Kidney epithelial cell (primary cell): ENCODE data around the gene CCDC7. TPM values are rescaled to one million over a fixed set of nuclear protein-coding genes. Genes with fewer than 3 reads are reported as not detected.

ENCODE experiments used
- DNase-seq: peaks from one replicate; pipeline ENCODE4 v3.0.0-alpha.2; 2010; ENCODE audit warnings: low read depth
- H3K27me3 ChIP-seq: 2 replicates; pipeline ENCODE4 v1.6.0; 2011; ENCODE audit warnings: low read length; ENCODE audit not compliant: control insufficient read depth, insufficient read depth
- H3K36me3 ChIP-seq: 2 replicates; pipeline ENCODE4 v1.5.1; 2011; ENCODE audit warnings: low read length; ENCODE audit not compliant: control insufficient read depth, insufficient read depth
- H3K4me3 ChIP-seq: 2 replicates; pipeline ENCODE4 v1.5.1; 2011; ENCODE audit warnings: low read depth, mild to moderate bottlenecking, control low read depth, low read length
- total RNA-seq: library from RNA; depleted of rRNA; stranded (reverse); fragments of >200 nt; gene quantifications from 2 replicates; pipeline ENCODE4 v1.2.3, GENCODE V29; 2015
- TF ChIP-seq, protein P1 (sequence below): IDR thresholded peaks from 2 replicates; pipeline ENCODE4 v1.5.1; 2011; ENCODE audit warnings: mild to moderate bottlenecking, moderate library complexity, low read length, control low read depth, inconsistent platforms; ENCODE audit not compliant: insufficient read depth, poor library complexity, severe bottlenecking

Gene CCDC7
- total RNA-seq, 1 donor from 2014 or later, result 2.7 TPM

DNA sequence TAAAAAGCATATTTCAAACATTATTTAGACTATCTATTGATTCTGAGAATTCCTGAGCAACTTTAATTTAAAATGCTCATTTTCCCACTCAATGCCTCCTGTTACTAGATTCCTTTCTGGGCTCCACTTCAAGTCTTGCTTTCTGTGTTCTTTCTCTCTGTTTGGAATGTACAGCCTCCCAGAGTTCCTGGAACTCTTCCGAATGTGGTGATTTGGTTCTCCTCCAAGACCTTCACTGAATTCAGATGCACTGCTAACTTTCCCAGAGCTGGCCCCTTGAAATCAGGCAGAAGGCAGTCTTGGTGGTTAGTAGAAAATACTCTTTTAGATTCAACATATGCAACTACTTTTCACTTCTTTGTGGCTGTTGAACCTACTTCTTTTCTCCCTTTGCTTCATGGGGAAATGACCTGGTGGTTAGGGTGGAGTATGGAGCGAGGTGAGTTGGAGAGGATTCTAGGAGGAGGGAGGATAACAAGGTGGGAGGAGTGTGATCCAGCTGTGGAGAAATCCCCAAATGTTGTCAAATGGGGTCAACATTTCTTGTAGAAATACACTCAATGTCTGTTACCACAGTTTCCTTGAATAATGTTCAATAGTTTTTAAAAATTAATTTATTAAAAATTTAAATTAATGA lies 27.9 kb upstream of the CCDC7 start:
- no peaks in the 10 kb centered on the region for H3K27me3 ChIP-seq
- no peak overlapping the region for H3K4me3 ChIP-seq
- no peaks in the 10 kb centered on the region for H3K36me3 ChIP-seq
- no peak for DNase-seq
- TF ChIP-seq, protein P1, sequence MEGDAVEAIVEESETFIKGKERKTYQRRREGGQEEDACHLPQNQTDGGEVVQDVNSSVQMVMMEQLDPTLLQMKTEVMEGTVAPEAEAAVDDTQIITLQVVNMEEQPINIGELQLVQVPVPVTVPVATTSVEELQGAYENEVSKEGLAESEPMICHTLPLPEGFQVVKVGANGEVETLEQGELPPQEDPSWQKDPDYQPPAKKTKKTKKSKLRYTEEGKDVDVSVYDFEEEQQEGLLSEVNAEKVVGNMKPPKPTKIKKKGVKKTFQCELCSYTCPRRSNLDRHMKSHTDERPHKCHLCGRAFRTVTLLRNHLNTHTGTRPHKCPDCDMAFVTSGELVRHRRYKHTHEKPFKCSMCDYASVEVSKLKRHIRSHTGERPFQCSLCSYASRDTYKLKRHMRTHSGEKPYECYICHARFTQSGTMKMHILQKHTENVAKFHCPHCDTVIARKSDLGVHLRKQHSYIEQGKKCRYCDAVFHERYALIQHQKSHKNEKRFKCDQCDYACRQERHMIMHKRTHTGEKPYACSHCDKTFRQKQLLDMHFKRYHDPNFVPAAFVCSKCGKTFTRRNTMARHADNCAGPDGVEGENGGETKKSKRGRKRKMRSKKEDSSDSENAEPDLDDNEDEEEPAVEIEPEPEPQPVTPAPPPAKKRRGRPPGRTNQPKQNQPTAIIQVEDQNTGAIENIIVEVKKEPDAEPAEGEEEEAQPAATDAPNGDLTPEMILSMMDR, result no peak

DNA sequence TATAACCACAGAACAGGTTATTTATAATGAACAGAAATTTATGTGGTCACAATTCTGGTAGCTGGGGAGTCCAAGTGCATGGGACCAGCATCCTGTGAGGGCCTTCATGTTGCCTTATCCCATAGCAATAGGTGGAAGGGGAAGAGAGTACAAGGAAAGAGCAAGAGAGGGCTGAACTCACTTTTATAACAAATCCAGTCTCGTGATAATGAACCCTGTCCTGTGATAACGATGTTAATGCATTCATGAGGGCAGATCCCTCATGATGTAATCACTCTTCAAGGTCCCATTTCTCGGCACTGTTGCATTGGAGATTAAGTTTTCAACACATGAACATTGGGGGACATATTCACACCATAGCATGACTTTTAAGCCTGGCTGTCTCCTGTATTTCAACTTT lies 27.4 kb upstream of the CCDC7 start:
- Histone ChIP-seq H3K4me3 (no peak overlapping the region), H3K36me3 (no peaks in the 10 kb centered on the region), H3K27me3 (no peaks in the 10 kb centered on the region)
- TF ChIP-seq, protein P1, result no peak
- DNase-seq, result no peak

DNA sequence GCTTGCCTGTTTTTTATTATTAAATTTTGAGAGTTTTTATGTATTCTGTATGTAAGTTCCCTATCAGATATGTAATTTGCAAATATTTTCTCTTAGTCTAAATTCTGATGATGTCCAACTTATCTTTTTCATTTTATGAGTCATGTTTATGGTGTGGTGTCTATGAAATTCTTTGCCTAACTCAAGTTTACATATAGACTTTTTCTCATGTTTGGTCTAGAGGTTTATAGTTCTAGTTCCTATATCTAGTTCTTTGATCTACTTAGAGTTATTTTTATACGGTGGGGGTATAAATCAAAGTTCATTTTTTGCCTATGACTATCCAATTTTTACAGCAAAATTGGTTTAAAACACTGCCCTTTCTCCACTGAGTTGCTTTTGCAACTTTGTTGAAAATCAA lies 26.3 kb upstream of the CCDC7 start:
- Histone ChIP-seq H3K27me3 (no peaks in the 10 kb centered on the region), H3K4me3 (no peak overlapping the region), H3K36me3 (no peaks in the 10 kb centered on the region)
- TF ChIP-seq, protein P1, result no peak
- no peak for DNase-seq

DNA sequence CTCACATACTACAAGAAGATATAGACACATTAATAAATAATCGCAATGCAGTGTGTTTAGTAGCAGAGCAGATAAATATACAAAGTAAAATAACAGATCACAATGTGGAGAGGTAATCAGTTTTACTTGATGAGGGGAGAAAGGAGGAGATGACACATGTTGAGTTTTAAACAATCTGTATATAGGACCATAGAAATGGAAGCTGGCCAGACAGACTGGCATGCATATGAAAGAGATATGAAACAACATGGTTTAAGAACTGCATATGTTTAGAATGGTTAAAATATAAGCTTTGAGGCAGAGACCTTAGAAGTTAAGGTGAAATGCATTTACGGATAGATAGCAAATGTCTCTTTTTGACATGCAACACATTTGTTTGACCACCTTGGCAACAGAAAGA lies 19.8 kb upstream of the CCDC7 start:
- no peak for DNase-seq
- H3K27me3 ChIP-seq, result no peaks in the 10 kb centered on the region
- TF ChIP-seq, protein P1, result no peak
- H3K36me3 ChIP-seq, result no peaks in the 10 kb centered on the region
- H3K4me3 ChIP-seq, result no peak overlapping the region

DNA sequence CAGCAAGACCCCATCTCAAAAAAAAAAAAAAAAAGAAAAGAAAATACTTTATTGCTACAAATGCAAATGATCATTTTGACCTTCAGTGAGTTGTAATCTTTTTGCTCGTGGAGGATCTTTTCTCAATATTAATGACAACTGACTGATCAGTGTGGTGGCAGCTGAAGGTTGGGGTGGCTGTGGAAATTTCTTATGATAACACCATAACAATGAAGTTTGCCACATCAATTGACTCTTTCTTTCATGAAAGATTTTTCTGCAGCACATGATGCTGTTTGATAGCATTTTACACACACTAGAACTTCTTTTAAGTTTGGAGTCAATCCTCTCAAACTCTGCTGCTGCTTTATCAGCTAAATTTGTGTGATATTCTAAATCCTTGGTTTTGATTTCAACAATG lies 12.4 kb upstream of the CCDC7 start:
- TF ChIP-seq, protein P1, result no peak
- no peak for DNase-seq
- Histone ChIP-seq H3K36me3 (no peaks in the 10 kb centered on the region), H3K4me3 (no peak overlapping the region), H3K27me3 (no peaks in the 10 kb centered on the region)

DNA sequence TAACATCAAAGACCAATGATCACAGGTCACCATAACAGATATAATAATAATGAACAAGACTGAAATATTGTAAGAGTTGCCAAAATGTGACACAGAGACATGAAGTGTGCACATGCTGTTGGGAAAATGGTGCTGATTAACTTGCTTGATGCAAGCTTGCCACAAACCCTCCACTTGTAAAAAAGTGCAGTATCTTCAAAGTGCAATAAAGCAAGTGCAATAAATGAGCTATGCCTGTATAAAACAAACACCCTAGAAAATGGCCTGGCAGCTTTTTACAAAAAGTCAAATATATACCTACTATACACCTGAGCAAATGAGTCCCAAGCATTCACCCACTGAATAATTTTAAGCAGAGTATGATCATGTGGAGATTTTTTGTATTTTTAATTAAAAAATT lies 9.7 kb upstream of the CCDC7 start:
- Histone ChIP-seq H3K27me3 (peaks cover 2% of the 10 kb centered on the region), H3K4me3 (no peak overlapping the region), H3K36me3 (no peaks in the 10 kb centered on the region)
- DNase-seq, result no peak
- TF ChIP-seq, protein P1, result no peak
